Measurements from ENCODE around the gene DBF4B.
A peak's percentile ranks its signal among the peaks of the same experiment; 100 is the strongest.

DBF4B gene

DNA sequence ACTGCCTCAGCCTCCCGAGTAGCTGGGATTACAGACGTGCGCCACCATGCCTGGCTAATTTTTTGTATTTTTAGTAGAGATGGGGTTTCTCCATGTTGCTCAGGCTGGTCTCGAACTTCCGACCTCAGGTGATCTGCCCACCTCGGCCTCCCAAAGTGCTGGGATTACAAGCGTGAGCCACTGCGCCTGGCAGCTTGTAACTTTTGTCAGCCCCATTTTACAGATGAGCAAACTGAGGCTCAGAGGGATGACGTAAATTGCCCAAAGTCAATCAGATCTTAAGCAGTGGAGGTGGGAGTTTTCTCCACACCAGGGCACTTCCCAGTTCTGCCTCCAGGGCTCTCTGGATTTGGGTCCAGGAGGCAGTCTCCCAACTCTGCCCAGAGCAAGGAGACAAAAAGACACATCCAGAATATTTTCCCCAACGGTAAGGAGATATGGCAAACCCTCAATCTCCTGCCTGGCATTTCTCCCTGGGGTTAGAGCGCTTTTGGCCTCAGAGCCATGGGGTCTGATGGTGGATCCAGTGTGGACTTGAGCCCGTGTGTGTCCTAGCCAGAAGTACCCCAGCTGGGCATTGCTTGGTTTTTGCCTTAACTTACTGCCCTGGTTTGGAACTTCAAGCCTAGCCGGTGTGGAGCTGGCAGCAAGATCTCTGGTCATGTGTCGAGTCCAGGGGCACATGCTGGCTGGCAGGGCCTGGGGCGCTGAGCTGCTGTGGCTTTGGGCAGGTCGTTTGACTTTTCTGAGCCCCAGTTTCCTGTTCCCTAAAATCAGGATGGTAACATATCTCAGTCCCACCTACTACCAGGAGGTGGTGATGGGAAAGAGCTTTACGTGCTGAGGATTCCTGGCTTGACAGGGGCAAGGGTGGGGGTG is 53.7 kb downstream of the DBF4B start:
- DNase-seq: no peak

DNA sequence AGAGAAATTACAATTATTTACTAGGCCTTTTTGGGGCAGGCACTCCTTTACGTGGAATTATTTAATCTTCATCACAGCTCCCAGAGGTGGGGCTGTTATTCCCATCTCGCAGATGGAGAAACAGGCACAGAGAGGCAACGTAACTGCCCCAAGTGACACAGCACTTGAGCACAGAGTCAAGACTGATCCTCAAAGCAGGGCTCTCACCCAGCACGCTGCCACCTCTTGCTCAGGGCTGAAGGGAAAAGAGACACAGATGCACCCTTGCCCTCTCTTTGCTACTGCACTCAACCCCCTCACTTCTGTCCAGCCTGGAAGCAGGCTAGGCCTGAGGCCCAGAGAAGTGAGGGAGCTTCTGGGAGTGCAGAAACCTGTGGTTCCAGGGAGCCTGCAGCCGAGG is 54.7 kb downstream of the DBF4B start:
- no peak for DNase-seq

DNA sequence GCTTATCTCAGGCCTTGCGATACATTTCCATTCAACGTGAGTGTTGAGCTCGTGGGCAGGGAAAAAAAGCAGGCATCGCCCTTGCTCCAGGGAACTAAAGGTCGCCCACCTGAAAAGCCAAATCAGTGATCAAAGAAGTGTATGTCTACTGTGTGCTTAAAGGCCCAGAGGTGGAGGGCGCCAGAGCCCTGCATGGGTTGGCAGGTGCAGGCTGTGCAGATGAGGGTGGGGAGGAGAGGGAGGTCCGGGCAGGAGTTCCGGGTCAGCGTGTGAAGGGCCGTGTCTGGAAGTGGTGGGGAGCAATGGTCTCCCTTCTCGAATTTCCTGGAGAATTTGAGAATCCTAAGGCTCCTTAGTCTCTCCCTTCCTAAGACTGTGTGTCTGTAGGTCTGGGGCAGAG is 57.5 kb downstream of the DBF4B start:
- no peak for DNase-seq

DNA sequence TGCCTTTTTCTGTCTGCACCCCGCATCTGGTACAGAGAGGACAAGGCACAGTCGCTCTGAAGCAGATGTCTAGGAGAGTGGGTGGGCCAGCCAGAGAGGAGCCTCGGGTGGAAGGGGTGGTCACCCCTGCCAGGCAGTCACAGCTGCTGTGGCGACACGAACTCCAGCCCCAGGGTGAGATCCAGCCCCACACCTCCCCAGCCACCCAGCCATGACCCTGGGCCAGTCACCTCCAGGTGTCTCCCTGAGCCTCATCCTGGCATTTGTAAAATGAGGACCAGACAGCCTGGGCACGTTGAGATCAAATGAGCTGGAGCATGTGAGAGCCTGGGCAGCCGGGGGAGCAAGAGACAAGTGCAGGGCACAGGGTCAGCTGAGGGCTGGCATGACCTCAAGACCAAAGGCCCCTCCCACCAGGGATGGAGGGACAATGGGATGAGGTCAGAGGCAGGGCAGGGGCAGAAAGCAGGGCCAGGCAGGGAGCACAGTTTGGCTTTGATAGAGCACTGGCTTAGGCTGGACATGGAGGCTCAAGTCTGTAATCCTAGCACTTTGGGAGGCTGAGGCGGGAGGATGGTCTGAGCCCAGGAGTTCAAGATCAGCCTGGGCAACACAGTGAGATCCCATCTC is 58.1 kb downstream of the DBF4B start:
- DNase-seq: no peak

DNA sequence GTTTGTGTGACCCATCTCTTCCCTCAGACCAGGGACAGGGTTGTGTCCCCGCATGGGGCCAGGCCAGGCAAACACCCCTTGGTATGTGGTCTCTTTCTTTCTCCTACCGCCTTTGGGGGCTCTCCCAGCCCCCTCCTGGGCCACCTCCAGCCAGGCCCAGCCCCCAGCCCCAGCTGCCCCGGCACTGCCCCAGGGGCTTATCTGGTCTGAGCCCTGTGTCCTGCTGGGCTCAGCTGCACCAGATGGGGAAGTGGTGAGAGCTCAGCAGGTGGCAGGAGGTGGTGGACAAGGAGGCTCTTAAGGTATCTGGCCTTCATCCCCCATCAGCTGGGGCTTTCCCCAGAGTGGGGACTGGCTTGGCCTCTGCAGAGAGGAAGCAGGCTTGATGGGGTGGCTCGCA is 59.0 kb downstream of the DBF4B start:
- peak; percentile 76 for DNase-seq

DNA sequence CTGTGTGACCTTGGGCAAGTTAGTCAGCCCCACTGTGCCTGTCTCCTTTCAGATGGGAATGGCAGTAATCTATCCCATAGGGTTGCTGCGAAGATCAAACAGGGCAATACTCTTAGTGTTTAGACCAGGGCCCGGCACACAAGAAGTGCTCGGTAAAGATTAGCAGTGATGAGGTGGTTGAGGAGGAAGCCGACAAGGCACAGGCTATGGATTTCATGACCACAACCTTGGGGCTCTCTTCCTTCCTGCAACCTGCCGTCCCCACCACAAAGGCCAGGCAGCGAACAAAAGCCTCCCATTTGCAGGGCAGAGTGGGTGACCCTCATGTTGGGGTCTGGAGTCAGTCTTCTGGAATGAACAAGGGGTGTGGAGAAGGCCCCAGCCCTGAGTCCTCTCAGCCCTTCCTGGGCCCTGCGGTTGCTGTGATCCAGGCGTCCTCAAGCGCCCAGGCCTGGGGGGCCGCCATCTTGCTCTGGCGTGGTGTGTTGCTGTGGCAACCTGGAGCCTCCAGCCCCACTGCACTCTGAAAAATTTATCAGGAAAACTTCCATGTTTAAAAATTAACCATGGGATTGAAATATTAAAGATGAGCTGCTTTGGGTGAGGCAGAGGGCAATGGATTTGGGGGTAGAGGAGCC is 60.2 kb downstream of the DBF4B start:
- no peak for DNase-seq

DNA sequence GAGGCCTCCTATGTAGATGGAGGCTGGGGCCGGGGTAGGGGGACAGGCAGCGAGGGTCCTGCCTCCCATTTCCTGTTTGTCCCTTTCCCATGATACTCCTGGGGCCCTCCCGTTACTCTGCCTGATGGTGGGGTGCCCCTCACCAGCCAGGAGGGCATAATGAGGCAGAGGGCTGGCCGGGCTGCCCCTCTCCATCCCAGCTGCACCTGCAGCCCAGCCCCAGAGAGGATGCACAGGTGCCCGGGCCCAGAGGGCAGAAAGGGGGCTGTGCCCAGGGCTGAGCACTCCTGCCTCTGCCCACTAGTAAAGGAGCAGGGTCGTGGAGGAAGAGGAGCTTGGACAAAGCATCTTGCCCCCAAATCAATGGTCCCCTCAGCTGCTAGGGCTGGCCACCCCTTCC is 60.8 kb downstream of the DBF4B start:
- no peak for DNase-seq

DNA sequence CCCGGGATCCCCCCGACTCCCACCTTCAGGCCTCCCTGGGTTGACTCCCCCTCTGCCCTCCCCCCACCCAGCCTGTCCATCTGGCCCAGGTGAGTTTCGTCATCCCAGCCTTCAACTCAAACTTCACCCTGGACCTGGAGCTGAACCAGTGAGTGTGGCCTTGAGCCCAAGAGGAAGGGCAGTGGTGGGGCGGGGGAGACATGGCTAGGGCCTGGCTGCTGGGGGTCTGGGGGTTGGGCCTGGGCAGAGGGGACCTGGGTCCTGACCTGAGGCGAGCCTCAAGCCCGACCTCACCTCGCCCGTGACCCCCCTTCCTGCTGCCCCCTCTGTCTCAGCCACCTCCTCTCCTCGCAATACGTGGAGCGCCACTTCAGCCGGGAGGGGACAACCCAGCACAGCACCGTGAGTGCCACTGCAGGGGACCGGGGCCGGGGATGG is 61.2 kb downstream of the DBF4B start:
- DNase-seq: no peak

DNA sequence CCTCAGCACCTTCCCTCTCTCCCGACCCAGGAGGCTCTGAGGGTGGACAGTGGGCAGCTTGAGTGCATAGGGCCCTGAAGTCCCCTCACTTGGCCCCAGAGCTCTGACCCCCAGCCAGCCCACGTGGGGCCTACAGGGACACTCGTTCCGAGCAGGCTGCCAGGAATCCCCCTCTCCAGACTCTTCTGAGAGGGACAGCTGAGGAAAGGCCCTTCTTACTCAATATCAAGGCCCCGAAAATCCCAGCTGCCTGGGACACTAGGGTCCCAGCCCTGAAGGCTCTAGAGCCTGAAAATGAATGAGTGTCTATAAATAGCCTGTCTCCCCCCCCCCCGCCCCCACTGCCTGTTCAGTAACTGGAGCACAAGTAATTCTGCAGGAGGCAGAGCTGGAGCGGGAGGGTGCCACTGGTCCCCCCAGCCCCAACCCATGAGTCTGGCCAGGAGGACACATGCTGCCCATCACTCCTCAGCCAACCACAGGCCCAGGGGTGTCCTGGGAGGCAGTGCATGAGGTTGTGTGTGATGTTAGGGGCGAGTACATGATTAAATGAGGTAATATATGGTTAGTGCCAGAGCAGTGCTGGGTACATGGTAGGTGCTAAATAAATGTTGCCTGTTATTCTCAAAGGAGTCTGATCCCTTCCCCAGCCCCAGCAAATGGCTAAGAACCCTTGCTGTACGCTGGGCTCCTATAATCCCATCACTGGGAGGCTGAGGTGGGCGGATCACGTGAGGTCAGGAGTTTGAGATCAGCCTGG is 61.9 kb downstream of the DBF4B start:
- DNase-seq: no peak

DNA sequence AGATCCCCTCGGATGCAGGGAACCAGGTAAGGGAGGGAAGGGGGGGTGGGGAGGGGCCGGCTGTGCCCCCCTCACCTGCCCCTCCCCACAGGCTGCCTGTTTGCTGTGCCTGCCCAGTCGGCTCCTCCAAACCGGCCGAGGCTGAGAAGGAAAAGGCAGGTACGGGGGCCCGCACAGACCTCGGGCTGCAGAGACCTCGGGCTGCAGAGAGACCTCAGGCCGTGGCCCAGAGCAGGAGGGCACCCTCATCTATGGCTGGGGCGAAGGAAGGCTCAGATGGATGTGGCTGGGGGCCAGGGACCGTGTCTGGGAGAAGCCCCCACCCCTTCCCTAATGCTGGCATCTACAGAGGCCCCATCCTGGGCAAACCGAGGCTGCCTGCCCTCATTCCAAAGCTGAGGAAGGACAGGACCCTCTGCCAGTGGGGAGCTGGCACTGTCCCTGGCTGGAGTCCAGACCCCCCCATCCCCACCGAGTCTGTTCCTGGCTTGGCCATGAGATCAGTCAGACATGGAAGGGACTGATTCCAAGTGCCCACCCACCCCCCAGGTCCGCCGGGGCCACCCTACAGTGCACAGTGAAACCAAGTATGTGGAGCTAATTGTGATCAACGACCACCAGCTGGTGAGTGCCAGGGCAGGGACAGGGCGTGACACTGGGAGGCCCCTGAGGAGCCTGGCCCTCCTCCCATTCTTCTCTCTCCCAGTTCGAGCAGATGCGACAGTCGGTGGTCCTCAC is 64.0 kb downstream of the DBF4B start:
- no peak for DNase-seq

DNA sequence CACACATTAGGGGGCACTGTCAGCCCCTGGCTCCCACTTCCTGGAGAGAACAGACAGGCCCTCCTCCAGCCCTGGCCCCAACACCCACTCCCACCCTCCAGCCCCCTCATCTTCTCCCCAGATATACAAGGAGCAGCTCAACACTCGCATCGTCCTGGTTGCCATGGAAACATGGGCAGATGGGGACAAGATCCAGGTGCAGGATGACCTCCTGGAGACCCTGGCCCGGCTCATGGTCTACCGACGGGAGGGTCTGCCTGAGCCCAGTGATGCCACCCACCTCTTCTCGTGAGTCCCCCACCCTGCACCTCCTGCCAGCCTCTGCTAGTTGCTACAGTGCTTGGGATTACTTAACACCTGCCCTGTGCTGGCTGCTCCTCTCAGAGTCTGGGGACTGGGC is 64.7 kb downstream of the DBF4B start:
- no peak for DNase-seq

DNA sequence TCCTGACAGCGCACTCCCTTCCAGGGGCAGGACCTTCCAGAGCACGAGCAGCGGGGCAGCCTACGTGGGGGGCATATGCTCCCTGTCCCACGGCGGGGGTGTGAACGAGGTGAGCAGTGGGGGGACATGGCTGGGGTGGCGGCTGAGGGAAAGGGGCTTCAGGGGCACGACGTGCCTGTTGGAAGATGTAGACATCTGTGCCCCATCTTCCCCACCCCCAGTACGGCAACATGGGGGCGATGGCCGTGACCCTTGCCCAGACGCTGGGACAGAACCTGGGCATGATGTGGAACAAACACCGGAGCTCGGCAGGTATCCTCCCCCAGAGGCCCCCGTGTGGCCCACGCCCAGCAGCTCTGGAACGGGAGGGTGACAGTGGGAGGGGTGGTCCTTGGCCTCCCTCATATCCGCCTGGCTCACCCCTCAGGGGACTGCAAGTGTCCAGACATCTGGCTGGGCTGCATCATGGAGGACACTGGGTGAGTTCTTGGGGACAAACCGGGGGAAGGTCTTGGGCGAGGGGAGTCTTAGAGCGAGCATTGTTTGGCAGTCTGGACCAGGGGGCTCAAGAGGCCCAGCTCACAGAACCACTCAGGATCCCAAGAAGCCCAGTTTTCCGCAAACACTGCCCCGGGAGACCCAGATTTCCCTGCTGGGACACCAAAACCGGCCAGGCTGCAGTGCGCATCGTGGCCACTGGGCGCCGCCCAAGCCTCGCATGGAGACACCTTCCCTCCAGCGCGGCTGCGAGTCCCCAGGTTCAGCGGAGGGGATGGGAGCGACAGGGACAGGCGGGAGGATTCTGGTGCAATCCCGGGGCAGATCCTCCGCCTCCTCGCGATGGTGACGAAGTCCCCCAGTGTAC is 66.0 kb downstream of the DBF4B start:
- peak; percentile 94 for DNase-seq

DNA sequence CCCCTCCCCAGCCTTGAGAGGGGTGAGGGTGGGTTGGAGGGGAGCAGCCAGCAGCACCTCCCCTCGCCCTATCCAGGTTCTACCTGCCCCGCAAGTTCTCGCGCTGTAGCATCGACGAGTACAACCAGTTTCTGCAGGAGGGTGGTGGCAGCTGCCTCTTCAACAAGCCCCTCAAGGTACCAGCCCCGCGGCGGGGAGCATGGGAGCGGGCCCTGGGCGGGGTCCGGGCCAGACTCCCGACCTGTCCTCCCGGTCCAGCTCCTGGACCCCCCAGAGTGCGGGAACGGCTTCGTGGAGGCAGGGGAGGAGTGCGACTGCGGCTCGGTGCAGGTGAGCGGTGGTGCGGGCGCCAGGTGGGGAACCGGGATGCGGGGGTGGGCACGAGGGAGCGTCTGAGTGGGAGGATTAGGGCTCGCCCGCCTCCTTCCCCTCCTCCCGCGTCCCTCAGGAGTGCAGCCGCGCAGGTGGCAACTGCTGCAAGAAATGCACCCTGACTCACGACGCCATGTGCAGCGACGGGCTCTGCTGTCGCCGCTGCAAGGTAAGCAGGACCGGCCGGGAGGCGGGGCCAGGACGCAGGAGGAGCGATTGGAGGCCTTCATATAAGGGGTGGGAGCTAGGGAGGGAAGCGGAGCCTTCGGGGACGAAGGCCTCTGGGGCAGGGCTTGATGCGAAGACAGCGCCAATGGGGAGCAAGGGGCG is 66.8 kb downstream of the DBF4B start:
- DNase-seq: peak; percentile 100

DNA sequence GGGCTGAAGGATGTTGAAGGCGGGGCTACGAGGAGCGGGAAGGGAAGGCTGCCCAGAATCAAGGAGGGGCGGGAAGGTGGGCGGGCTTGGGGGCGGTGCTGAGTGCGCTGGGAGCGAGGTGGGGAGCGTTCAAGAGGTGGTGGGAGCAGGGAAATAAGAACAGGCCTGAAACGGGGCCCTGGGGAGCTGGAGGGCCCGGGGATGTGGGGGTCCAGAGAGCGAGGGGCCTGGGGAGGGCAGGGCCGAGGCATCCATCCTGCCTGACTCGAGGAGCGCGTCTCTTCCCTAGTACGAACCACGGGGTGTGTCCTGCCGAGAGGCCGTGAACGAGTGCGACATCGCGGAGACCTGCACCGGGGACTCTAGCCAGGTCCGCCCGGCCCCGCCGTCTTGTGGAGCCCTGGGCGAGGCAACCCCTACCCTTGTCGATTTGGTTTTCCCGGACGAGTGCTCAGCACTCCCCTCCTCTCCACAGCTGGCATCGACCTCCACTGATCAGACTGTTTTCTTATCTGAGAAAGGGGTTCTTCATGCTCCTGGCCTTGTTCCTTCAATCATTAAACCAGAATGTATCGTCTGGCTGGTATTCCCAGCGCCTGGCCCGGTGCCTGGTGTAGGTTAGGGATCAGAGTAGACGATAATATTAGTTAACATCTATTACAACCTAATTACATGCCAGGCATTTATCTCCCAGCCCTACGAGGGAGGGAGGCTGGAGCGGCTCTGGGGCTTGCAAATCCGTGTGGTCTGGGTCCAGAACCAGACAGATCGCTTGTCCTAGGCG is 67.6 kb downstream of the DBF4B start:
- DNase-seq: no peak

DNA sequence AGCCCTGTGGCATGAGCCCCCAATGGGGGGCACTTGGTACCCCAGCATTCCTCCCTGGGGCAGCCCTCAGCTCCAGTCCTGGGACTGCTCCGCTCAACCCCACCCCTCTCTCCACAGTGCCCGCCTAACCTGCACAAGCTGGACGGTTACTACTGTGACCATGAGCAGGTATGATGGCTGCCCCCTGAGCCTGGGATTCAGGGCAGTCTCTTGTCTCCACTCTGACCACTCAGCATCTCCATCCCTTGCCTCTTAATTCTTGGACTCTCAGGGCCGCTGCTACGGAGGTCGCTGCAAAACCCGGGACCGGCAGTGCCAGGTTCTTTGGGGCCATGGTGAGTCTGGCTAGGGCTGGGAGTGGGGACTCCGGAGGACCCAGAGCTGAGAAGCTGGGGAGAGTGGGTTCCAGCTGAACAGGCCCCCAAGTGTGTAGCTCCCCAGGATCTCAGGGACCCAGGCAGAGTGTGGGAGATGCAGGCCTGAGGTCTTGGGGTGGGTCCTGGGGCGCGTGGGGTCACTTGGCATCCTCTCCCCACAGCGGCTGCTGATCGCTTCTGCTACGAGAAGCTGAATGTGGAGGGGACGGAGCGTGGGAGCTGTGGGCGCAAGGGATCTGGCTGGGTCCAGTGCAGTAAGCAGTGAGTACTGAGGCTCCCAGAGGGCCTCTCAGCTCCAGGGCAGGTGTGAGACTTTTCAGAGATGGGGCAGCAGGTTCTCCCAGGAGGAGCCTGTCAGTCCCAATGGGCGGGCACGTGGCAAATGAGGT is 68.3 kb downstream of the DBF4B start:
- no peak for DNase-seq

DNA sequence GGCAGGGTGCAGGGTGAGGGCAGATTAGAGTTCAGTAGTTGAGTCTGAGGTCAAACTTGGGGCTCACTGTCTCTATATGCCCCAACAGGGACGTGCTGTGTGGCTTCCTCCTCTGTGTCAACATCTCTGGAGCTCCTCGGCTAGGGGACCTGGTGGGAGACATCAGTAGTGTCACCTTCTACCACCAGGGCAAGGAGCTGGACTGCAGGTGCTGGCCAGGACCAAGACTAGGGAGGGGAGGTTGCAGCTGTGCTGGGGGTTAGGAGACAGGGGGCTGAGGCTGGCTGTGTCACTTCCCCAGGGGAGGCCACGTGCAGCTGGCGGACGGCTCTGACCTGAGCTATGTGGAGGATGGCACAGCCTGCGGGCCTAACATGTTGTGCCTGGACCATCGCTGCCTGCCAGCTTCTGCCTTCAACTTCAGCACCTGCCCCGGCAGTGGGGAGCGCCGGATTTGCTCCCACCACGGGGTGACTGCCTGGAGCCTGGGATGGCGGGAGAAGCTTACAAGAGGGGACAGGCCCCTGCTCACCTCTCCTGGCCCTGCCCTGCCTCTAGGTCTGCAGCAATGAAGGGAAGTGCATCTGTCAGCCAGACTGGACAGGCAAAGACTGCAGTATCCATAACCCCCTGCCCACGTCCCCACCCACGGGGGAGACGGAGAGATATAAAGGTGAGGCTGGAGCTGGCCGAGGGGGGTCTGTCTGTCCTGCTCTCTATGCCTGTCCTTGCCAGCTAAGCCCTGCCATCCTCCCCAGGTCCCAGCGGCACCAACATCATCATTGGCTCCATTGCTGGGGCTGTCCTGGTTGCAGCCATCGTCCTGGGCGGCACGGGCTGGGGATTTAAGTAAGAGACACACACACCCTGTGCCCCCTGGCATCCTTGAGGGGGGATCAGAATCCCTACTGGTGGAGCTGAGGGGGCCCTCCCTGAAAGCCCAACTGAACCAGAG is 69.2 kb downstream of the DBF4B start:
- no peak for DNase-seq

DNA sequence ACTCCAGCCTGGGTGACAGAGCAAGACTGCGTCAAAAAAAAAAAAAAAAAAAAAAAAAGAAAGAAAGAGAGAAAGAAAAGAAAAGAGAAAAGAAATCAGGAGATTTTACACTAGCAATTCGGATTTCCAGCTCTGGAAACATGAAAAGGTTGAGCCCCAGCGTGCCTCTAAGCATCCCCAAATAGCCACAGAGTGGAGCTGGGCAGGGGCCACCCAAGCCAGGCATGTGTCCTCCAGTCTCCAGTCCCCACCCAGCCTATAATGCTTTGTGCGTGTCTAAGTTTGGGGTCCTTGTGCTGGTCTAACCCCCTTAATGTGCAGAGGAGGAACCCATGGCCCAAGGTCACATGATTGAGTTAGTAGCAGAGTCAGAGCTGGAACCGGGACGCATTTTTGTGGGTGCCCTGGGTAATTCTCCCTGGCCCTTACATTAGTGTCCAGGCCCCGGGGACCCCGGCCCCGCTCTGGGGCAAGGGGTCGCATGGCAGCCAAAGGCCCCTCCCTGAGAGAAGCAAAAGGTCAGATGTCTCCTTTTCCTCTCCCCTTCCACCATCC is 70.3 kb downstream of the DBF4B start:
- DNase-seq: no peak
